Natural killer cell (primary cell): Measurements from ENCODE around the gene SMIM5. TPM values are rescaled to one million over a fixed set of nuclear protein-coding genes. Genes with fewer than 3 reads are reported as not detected.
"Not testable (repeated sequence)": the region's sequence is repeated elsewhere in the genome, so short reads cannot be mapped to it uniquely, and the experiment has no call there.

Source experiments
- ATAC-seq, 3 donors: fragments of 150-1000 bp in 2 of 3; fragments of 200-7000 bp in 1 of 3; cut with Tn5 transposase; 1 replicate in 1 of 3; 2 replicates in 2 of 3; pipeline ENCODE4 v1.10.0; 2021; ENCODE audit warnings: mild to moderate bottlenecking in 2 of 3, moderate library complexity in 2 of 3
- DNase-seq, 2 donors: peaks; one replicate each; pipeline versions ENCODE4 v3.0.0 to v3.0.0-alpha.2; 2013 to 2021; ENCODE audit warnings: mixed read lengths in 1 of 2
- H3K27ac ChIP-seq: one replicate; pipeline ENCODE4 v1.5.1; 2013; ENCODE audit warnings: mild to moderate bottlenecking, low read length
- H3K27me3 ChIP-seq: one replicate; pipeline ENCODE4 v1.6.1; 2013; ENCODE audit warnings: low read length; ENCODE audit not compliant: control insufficient read depth, insufficient read depth
- H3K36me3 ChIP-seq: one replicate; pipeline ENCODE4 v1.6.1; 2013; ENCODE audit warnings: low read length; ENCODE audit not compliant: control insufficient read depth, insufficient read depth
- H3K4me1 ChIP-seq: one replicate; pipeline ENCODE4 v1.6.1; 2013; ENCODE audit warnings: low read length; ENCODE audit not compliant: control insufficient read depth, insufficient read depth
- H3K4me3 ChIP-seq: one replicate; pipeline ENCODE4 v1.5.1; 2013; ENCODE audit warnings: low read length
- H3K9me3 ChIP-seq: one replicate; pipeline ENCODE4 v1.6.1; 2013; ENCODE audit warnings: low read length; ENCODE audit not compliant: control insufficient read depth, insufficient read depth
- H3K27ac Mint-ChIP-seq, 2 donors: one replicate each; pipeline ENCODE4 v1.8.0; 2022; ENCODE audit warnings: mild to moderate bottlenecking in 2 of 2, mixed read lengths in 2 of 2, moderate library complexity in 1 of 2
- H3K27me3 Mint-ChIP-seq, 2 donors: one replicate each; pipeline ENCODE4 v1.8.0; 2022; ENCODE audit warnings: low read depth in 2 of 2, mixed read lengths in 2 of 2
- H3K36me3 Mint-ChIP-seq: one replicate; pipeline ENCODE4 v1.8.0; 2022; ENCODE audit warnings: mixed read lengths
- H3K4me1 Mint-ChIP-seq, 2 donors: one replicate each; pipeline ENCODE4 v1.8.0; 2022; ENCODE audit warnings: mixed read lengths in 2 of 2
- H3K4me3 Mint-ChIP-seq: one replicate; pipeline ENCODE4 v1.8.0; 2022; ENCODE audit warnings: mild to moderate bottlenecking, moderate library complexity, mixed read lengths
- H3K9me3 Mint-ChIP-seq, 2 donors: one replicate each; pipeline ENCODE4 v1.8.0; 2022; ENCODE audit warnings: mixed read lengths in 2 of 2
- whole genome bisulfite sequencing: methylation state at CpG from one replicate; pipeline ENCODE4 v1.1.7; 2013; ENCODE audit warnings: missing lambda C conversion rate; ENCODE audit not compliant: insufficient coverage; 5-methylcytosine and 5-hydroxymethylcytosine counted together
- intact Hi-C: fragments of 100-400 bp; cut with micrococcal nuclease; formaldehyde crosslinking; loops from one replicate; pipeline ENCODE4 v1.14.2; 2022
- total RNA-seq, 4 donors: library from RNA; stranded (reverse); fragments of 120-200 nt in 1 of 4; gene quantifications; one replicate each; pipeline versions ENCODE4 v1.2.3 to v1.2.4, GENCODE V29; 2013 to 2022
- TF ChIP-seq, protein P1 (sequence below): fragments of 200-600 bp; IDR thresholded peaks from one replicate; pipeline ENCODE4 v1.8.0; 2022; ENCODE audit warnings: antibody characterized with exemption

The SMIM5 gene
- total RNA-seq, 3 donors from 2014 or later (not counting 1 experiment from before 2014, with no cell fraction given), result 0.95 to 2.0 (median 1.5) TPM

- ATAC-seq, result no peak
- TF ChIP-seq, protein P1, sequence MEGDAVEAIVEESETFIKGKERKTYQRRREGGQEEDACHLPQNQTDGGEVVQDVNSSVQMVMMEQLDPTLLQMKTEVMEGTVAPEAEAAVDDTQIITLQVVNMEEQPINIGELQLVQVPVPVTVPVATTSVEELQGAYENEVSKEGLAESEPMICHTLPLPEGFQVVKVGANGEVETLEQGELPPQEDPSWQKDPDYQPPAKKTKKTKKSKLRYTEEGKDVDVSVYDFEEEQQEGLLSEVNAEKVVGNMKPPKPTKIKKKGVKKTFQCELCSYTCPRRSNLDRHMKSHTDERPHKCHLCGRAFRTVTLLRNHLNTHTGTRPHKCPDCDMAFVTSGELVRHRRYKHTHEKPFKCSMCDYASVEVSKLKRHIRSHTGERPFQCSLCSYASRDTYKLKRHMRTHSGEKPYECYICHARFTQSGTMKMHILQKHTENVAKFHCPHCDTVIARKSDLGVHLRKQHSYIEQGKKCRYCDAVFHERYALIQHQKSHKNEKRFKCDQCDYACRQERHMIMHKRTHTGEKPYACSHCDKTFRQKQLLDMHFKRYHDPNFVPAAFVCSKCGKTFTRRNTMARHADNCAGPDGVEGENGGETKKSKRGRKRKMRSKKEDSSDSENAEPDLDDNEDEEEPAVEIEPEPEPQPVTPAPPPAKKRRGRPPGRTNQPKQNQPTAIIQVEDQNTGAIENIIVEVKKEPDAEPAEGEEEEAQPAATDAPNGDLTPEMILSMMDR, result no peak
- Histone ChIP-seq H3K4me1 (peaks cover 17% of the 10 kb centered on the region), H3K4me3 (no peak overlapping the region), H3K27ac (no peak overlapping the region), H3K27me3 (no peaks in the 10 kb centered on the region), H3K36me3 (no peaks in the 10 kb centered on the region), H3K9me3 (no peaks in the 10 kb centered on the region)
- Mint-ChIP-seq H3K27ac (no peak overlapping the region), H3K27me3 (no peaks in the 10 kb centered on the region), H3K4me3 (no peak overlapping the region), H3K36me3 (no peaks in the 10 kb centered on the region), H3K9me3 (no peaks in the 10 kb centered on the region), H3K4me1 (peaks cover 0 to 5% of the 10 kb centered on the region in 2 donors)
- DNase-seq, result no peak
- 90% methylated on average over 13 of the region's 13 CpGs for WGBS
- intact Hi-C loops, result no loop called here
These were observed 3.9 kb downstream of the SMIM5 start for GRCh38 chr17:75637143-75637538.

DNA sequence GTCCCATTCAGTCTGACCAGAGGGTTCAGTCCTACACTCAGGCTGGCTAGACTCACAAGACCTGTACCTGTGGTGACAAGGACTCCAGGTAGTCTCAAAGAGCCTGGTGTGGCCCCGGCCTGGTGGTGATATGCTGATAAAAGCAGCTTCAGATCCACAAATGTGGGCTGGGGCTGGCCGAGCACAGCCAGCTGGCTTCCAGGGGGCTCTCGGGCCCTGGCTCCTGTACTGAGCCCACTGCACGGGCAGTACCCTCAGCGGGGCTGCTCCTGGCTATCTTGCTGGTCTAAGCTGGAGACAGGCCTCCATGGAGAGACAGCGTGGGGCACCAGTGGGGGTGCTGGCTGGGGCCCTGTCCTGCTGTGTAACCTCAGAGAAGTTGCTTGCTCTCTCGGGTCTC, 4.3 kb downstream of the SMIM5 start:
- no peak overlapping the region for H3K4me3 Mint-ChIP-seq
- 95% methylated on average over 7 of the region's 7 CpGs for WGBS

DNA sequence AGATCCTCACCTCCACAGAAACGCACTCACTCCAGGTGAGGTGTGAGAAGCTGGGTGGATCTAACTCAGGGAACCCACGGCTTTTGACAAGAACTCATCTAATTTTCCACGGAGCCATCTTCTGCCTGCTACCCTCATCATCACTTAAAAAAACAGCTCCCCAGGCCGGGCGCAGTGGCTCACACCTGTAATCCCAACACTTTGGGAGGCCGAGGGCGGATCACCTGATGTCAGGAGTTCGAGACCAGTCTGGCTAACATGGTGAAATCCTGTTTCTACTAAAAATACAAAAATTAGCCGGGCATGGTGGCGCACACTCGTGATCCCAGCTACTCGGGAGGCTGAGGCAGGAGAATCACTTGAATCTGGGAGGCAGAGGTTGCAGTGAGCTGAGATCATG, 4.8 kb downstream of the SMIM5 start:
- peaks cover 12% of the 10 kb centered on the region for H3K4me1 ChIP-seq
- H3K27me3 Mint-ChIP-seq, H3K4me3 Mint-ChIP-seq, DNase-seq, H3K36me3 ChIP-seq, H3K36me3 Mint-ChIP-seq, H3K9me3 ChIP-seq, H3K27ac Mint-ChIP-seq, intact Hi-C loops, H3K27ac ChIP-seq, H3K9me3 Mint-ChIP-seq, H3K4me1 Mint-ChIP-seq, H3K27me3 ChIP-seq, ATAC-seq, H3K4me3 ChIP-seq: not testable (repeated sequence)
- WGBS, result 95% methylated on average over 12 of the region's 12 CpGs

More for the DNA sequence above, 4.3 kb downstream of the SMIM5 start:
- Mint-ChIP-seq H3K27ac (no peak overlapping the region), H3K27me3 (no peaks in the 10 kb centered on the region), H3K9me3 (no peaks in the 10 kb centered on the region), H3K36me3 (no peaks in the 10 kb centered on the region), H3K4me1 (peaks cover 0 to 5% of the 10 kb centered on the region in 2 donors)
- peaks cover 17% of the 10 kb centered on the region for H3K4me1 ChIP-seq
- H3K9me3 ChIP-seq, result no peaks in the 10 kb centered on the region
- intact Hi-C loops, result no loop called here
- H3K27ac ChIP-seq, result no peak overlapping the region
- ATAC-seq (no peak), DNase-seq (no peak)
- no peaks in the 10 kb centered on the region for H3K27me3 ChIP-seq
- TF ChIP-seq, protein P1, result no peak
- H3K36me3 ChIP-seq, result no peaks in the 10 kb centered on the region
- H3K4me3 ChIP-seq, result no peak overlapping the region

GRCh38 chr17:75638893-75639292, 5.7 kb downstream of the SMIM5 start:
- H3K9me3 Mint-ChIP-seq, result no peaks in the 10 kb centered on the region
- WGBS, result 96% methylated on average over 13 of the region's 13 CpGs
- intact Hi-C loops, result no loop called here
- Histone ChIP-seq H3K4me1 (peaks cover 3% of the 10 kb centered on the region), H3K27me3 (no peaks in the 10 kb centered on the region), H3K4me3 (no peak overlapping the region), H3K36me3 (no peaks in the 10 kb centered on the region), H3K9me3 (no peaks in the 10 kb centered on the region), H3K27ac (no peak overlapping the region)
- no peaks in the 10 kb centered on the region for H3K27me3 Mint-ChIP-seq
- TF ChIP-seq, protein P1, result no peak
- no peak for ATAC-seq
- no peak for DNase-seq
- no peaks in the 10 kb centered on the region for H3K36me3 Mint-ChIP-seq
- no peak overlapping the region for H3K4me3 Mint-ChIP-seq
- H3K27ac Mint-ChIP-seq, result no peak overlapping the region
- H3K4me1 Mint-ChIP-seq, result peaks cover 0 to 2% of the 10 kb centered on the region in 2 donors
